ENCODE measurements around the gene COL8A2.

COL8A2 gene

GRCh38 chr1:36080236-36080635 lies 44.8 kb downstream of the COL8A2 start:
- Histone ChIP-seq H3K27me3 (replicated peaks) (no peaks in the 10 kb centered on the region), H3K4me3 (ENCODE audit: low read depth, low read length) (no peak overlapping the region), H3K36me3 (replicated peaks) (no peaks in the 10 kb centered on the region), H3K27ac (no peak overlapping the region)
- DNase-seq, result no peak
- no peak for TF ChIP-seq CTCF (IDR thresholded peaks at IDR 0.05; ENCODE audit: low read depth, low read length, missing control alignments)
- in situ Hi-C loops (cut with HindIII; ENCODE audit: low pct_ligation_motif_present, low sequenced_read_pairs), result no loop called here

- Histone ChIP-seq H3K4me3 (ENCODE audit: low read depth, low read length) (no peak overlapping the region), H3K27ac (no peak overlapping the region), H3K36me3 (replicated peaks) (no peaks in the 10 kb centered on the region), H3K27me3 (replicated peaks) (no peaks in the 10 kb centered on the region)
- no peak for TF ChIP-seq CTCF (IDR thresholded peaks at IDR 0.05; ENCODE audit: low read depth, low read length, missing control alignments)
- in situ Hi-C loops (cut with HindIII; ENCODE audit: low pct_ligation_motif_present, low sequenced_read_pairs), result no loop called here
- DNase-seq, result no peak
Observed at GRCh38 chr1:36076979-36077573, 47.9 kb downstream of the COL8A2 start.

DNA sequence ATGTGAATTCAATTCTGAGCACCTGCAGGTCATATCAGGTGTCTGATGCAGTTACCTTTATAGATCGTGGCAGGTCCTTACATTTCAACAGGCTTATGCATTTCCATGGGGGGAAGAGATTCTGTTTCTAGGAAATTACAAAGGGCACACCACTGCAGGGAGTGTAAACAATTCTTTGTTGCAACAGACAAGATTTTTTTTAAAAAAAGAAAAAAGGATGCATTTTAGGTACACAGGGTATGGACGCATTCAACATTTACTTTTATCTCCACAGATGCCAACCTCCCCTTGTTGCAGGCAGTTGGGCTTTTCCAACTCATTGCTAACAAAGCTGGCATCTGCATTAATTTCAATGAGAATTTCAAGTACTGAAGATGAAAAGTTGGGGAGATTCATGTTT lies 54.7 kb downstream of the COL8A2 start:
- no peak for DNase-seq
- in situ Hi-C loops (cut with HindIII; ENCODE audit: low pct_ligation_motif_present, low sequenced_read_pairs), result no loop called here
- no peak for TF ChIP-seq CTCF (IDR thresholded peaks at IDR 0.05; ENCODE audit: low read depth, low read length, missing control alignments)
- no peaks in the 10 kb centered on the region for H3K36me3 ChIP-seq (replicated peaks)
- H3K27me3 ChIP-seq (replicated peaks), result no peaks in the 10 kb centered on the region
- no peak overlapping the region for H3K4me3 ChIP-seq (ENCODE audit: low read depth, low read length)
- H3K27ac ChIP-seq, result no peak overlapping the region

DNA sequence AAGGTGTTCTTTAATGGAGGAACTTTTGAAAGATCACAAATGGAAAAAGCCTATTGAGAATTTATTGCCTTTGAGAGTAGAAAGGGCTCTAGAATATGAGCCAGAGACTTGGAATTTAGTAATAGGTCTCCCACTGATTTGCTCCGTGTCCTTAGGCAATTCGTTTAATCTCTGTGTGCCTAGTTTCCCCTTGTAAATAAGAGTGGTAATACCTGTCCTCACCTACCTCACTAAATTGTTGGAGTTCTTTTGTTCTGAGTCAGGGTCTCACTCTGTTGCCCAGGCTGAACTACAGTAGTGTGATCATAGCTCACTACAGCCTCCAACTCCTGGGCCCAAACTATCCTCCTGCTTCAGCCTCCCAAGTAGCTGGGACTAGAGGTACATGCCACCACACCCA lies 56.2 kb downstream of the COL8A2 start:
- no peak overlapping the region for H3K27ac ChIP-seq
- no peak for TF ChIP-seq CTCF (IDR thresholded peaks at IDR 0.05; ENCODE audit: low read depth, low read length, missing control alignments)
- no peak for DNase-seq
- in situ Hi-C loops (cut with HindIII; ENCODE audit: low pct_ligation_motif_present, low sequenced_read_pairs), result no loop called here
- H3K36me3 ChIP-seq (replicated peaks), result no peaks in the 10 kb centered on the region
- no peak overlapping the region for H3K4me3 ChIP-seq (ENCODE audit: low read depth, low read length)
- H3K27me3 ChIP-seq (replicated peaks), result no peaks in the 10 kb centered on the region

GRCh38 chr1:36067871-36068270 lies 57.2 kb downstream of the COL8A2 start:
- no peak for DNase-seq
- no peak for TF ChIP-seq CTCF (IDR thresholded peaks at IDR 0.05; ENCODE audit: low read depth, low read length, missing control alignments)
- Histone ChIP-seq H3K27me3 (replicated peaks) (no peaks in the 10 kb centered on the region), H3K27ac (no peak overlapping the region), H3K36me3 (replicated peaks) (no peaks in the 10 kb centered on the region), H3K4me3 (ENCODE audit: low read depth, low read length) (no peak overlapping the region)
- in situ Hi-C loops (cut with HindIII; ENCODE audit: low pct_ligation_motif_present, low sequenced_read_pairs), result no loop called here

DNA sequence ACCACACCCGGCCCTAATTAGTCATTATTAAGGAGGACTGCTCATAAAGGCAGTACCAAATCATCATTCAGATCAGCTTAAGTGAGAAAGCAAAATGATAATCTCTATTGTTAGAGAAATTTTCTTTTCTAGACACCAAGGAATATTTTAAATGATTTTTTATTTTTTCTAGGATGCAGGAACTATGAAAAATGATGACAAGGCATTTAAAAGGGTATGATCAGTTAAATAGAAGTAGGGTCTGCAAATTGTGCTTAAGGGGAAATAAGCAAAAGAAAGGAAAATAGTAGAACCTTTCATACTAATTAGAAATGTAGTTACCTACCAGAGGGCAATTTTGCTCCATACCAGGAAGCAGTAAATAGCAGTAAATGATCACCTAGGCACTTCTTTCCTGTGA lies 62.7 kb downstream of the COL8A2 start:
- Histone ChIP-seq H3K36me3 (replicated peaks) (no peaks in the 10 kb centered on the region), H3K4me3 (ENCODE audit: low read depth, low read length) (no peak overlapping the region), H3K27ac (no peak overlapping the region), H3K27me3 (replicated peaks) (no peaks in the 10 kb centered on the region)
- no peak for TF ChIP-seq CTCF (IDR thresholded peaks at IDR 0.05; ENCODE audit: low read depth, low read length, missing control alignments)
- no peak for DNase-seq
- in situ Hi-C loops (cut with HindIII; ENCODE audit: low pct_ligation_motif_present, low sequenced_read_pairs), result no loop called here

All from brain microvascular endothelial cell (primary cell).